Stimulated activated CD4-positive, alpha-beta T cell treated with anti-CD3 and anti-CD28 coated beads, Interleukin-12 subunit alpha, Interleukin-12 subunit beta, amount 100 ng/mL, for 4 hours (primary cell): ENCODE results near the gene CDS2.

Experiments used
- DNase-seq: peaks from one replicate; pipeline ENCODE4 v3.0.0-alpha.2; 2020

Gene CDS2

GRCh38 chr20:5154543-5154925 lies 27.7 kb downstream of the CDS2 start:
- no peak for DNase-seq

- DNase-seq: no peak
These were observed 28.6 kb downstream of the CDS2 start for GRCh38 chr20:5155404-5155803.

- DNase-seq: no peak
These were observed 30.1 kb downstream of the CDS2 start for GRCh38 chr20:5156675-5157448.

- no peak for DNase-seq
These were observed 33.1 kb downstream of the CDS2 start for GRCh38 chr20:5159928-5160327.

- DNase-seq: no peak
These were observed 34.1 kb downstream of the CDS2 start for GRCh38 chr20:5160882-5161281.

- no peak for DNase-seq
These were observed 34.8 kb downstream of the CDS2 start for GRCh38 chr20:5161536-5162164.

GRCh38 chr20:5164645-5165625 lies 38.1 kb downstream of the CDS2 start:
- DNase-seq: no peak

GRCh38 chr20:5168651-5169396 lies 42.0 kb downstream of the CDS2 start:
- DNase-seq: no peak

- no peak for DNase-seq
These were observed 43.5 kb downstream of the CDS2 start for GRCh38 chr20:5170341-5170740.

GRCh38 chr20:5171064-5171789 lies 44.4 kb downstream of the CDS2 start:
- DNase-seq: no peak

- DNase-seq: no peak
These were observed 45.0 kb downstream of the CDS2 start for GRCh38 chr20:5171790-5172164.

GRCh38 chr20:5172167-5172601 lies 45.4 kb downstream of the CDS2 start:
- DNase-seq: no peak

- DNase-seq: no peak
These were observed 46.2 kb downstream of the CDS2 start for GRCh38 chr20:5172903-5173463.

- no peak for DNase-seq
These were observed 46.9 kb downstream of the CDS2 start for GRCh38 chr20:5173751-5174150.

- DNase-seq: no peak
These were observed 50.3 kb downstream of the CDS2 start for GRCh38 chr20:5177071-5177470.

- no peak for DNase-seq
These were observed 51.2 kb downstream of the CDS2 start for GRCh38 chr20:5178046-5178445.

GRCh38 chr20:5180421-5180820 lies 53.6 kb downstream of the CDS2 start:
- DNase-seq: no peak

GRCh38 chr20:5180933-5181332 lies 54.1 kb downstream of the CDS2 start:
- no peak for DNase-seq

- DNase-seq: no peak
These were observed 54.7 kb downstream of the CDS2 start for GRCh38 chr20:5181492-5181891.

- no peak for DNase-seq
These were observed 55.1 kb downstream of the CDS2 start for GRCh38 chr20:5181958-5182357.

GRCh38 chr20:5182615-5183254 lies 55.9 kb downstream of the CDS2 start:
- DNase-seq: no peak
